SK-N-MC (cell line): ENCODE measurements around the gene ZMIZ1.

Experiments
- EZH2 ChIP-seq: fragments of 200-600 bp; sonication (generic); IDR thresholded peaks from one replicate; pipeline ENCODE4 v1.6.1; 2017; ENCODE audit warnings: antibody characterized with exemption
- FOXP2 ChIP-seq: optimal IDR thresholded peaks from 2 replicates; pipeline ENCODE3; 2011; ENCODE audit warnings: mild to moderate bottlenecking, moderate library complexity; ENCODE audit not compliant: insufficient read depth; ENCODE audit errors: extremely low read length, control extremely low read depth
- POLR2AphosphoS5 ChIP-seq: IDR thresholded peaks from 2 replicates; pipeline ENCODE4 v1.6.1; 2012; ENCODE audit warnings: mild to moderate bottlenecking, low read depth, low read length, borderline replicate concordance

DNA sequence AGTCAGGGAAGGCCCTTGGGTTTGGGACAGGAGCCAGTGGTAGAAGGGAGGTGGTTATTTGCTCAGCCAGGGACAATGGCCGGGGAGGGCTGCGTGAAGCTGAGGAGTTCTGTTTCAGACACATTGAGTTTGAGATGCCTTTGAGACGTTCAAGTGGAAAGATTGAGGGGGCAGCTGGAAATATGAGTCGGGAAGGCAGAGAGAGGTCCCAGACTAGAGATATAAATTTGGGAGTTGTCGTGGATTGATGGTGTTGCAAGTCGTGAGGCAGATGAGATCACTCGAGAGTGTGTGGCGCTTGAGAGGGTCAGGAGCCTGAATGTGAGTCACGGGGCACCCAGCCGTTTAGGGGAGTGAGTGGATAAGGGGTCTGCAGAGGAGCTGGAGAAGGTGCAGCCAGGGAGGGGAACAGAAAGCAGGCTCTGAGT is 73.3 kb downstream of the ZMIZ1 start:
- TF ChIP-seq EZH2 (no peak), POLR2AphosphoS5 (no peak), FOXP2 (no peak)
